HEK293 (cell line): ENCODE data around the gene AKR7A3.

Experiments used
- CTCF ChIA-PET: fragments of 350-600 bp; formaldehyde crosslinking; extraction: SDS; loops from one replicate; lab custom pipeline; 2021; ENCODE audit warnings: antibody characterized with exemption; lab: Yijun Ruan, JAX
- POLR2A ChIA-PET: fragments of 300-600 bp; formaldehyde crosslinking; extraction: SDS; loops from one replicate; lab custom pipeline; 2020; ENCODE audit warnings: antibody characterized with exemption, inconsistent platforms; lab: Yijun Ruan, JAX
- H3K27ac ChIP-seq: fragments of 200-500 bp; sonication (Bioruptor generic); 2 replicates; pipeline ENCODE4 v1.5.1; 2014; ENCODE audit warnings: low read depth, low read length, control low read depth, inconsistent platforms; ENCODE audit errors: extremely low read depth
- H3K36me3 ChIP-seq, 2 experiments: fragments of 200-500 bp in 1 of 2; sonication (Bioruptor generic) in 1 of 2; 1 replicate in 1 of 2; 2 replicates in 1 of 2; pipeline ENCODE4 v1.5.1; 2014 to 2017; ENCODE audit warnings: inconsistent platforms in 2 of 2, low read length in 2 of 2; ENCODE audit not compliant: control insufficient read depth in 2 of 2, insufficient read depth in 1 of 2
- H3K4me1 ChIP-seq: fragments of 200-500 bp; sonication (Bioruptor generic); 2 replicates; pipeline ENCODE4 v1.5.1; 2014; ENCODE audit warnings: mild to moderate bottlenecking, low read length, inconsistent platforms; ENCODE audit not compliant: control insufficient read depth, insufficient read depth
- H3K4me3 ChIP-seq: 2 replicates; pipeline ENCODE4 v1.5.1; 2011; ENCODE audit warnings: low read depth, mild to moderate bottlenecking, control low read depth, low read length, moderate library complexity
- H3K9me3 ChIP-seq: fragments of 200-500 bp; sonication (Bioruptor generic); 2 replicates; pipeline ENCODE4 v1.5.1; 2014; ENCODE audit warnings: low read depth, low read length, inconsistent platforms; ENCODE audit not compliant: control insufficient read depth, insufficient read depth
- GLIS1 ChIP-seq: fragments of 450-650 bp; formaldehyde crosslinking; IDR thresholded peaks from 2 replicates; pipeline ENCODE4 v1.5.1; 2016; ENCODE audit warnings: missing biosample characterization, missing genetic modification characterization
- MYNN ChIP-seq: fragments of 450-650 bp; formaldehyde crosslinking; IDR thresholded peaks from 2 replicates; pipeline ENCODE4 v1.5.1; 2016; ENCODE audit warnings: missing biosample characterization, missing genetic modification characterization, borderline replicate concordance
- RBAK ChIP-seq: fragments of 450-650 bp; formaldehyde crosslinking; IDR thresholded peaks from 2 replicates; pipeline ENCODE4 v1.5.1; 2016; ENCODE audit warnings: missing biosample characterization, missing genetic modification characterization
- TRIM28 ChIP-seq: IDR thresholded peaks from 2 replicates; pipeline ENCODE4 v1.6.1; 2011; ENCODE audit warnings: low read length, control low read depth, borderline replicate concordance
- WT1 ChIP-seq: fragments of 450-650 bp; formaldehyde crosslinking; IDR thresholded peaks from 2 replicates; pipeline ENCODE4 v1.5.1; 2016; ENCODE audit warnings: missing biosample characterization, missing genetic modification characterization
- ZBTB7A ChIP-seq: fragments of 450-650 bp; formaldehyde crosslinking; IDR thresholded peaks from 2 replicates; pipeline ENCODE4 v1.5.1; 2016; ENCODE audit warnings: low read depth, missing biosample characterization, missing genetic modification characterization
- ZBTB8A ChIP-seq: fragments of 450-650 bp; formaldehyde crosslinking; IDR thresholded peaks from 2 replicates; pipeline ENCODE4 v1.5.1; 2016; ENCODE audit warnings: missing biosample characterization, missing genetic modification characterization
- ZNF114 ChIP-seq: fragments of 450-650 bp; formaldehyde crosslinking; IDR thresholded peaks from 2 replicates; pipeline ENCODE4 v1.5.0; 2017; ENCODE audit warnings: missing biosample characterization, missing genetic modification characterization
- ZNF138 ChIP-seq: fragments of 450-650 bp; formaldehyde crosslinking; IDR thresholded peaks from 2 replicates; pipeline ENCODE4 v1.5.1; 2016; ENCODE audit warnings: missing biosample characterization, missing genetic modification characterization, borderline replicate concordance
- ZNF211 ChIP-seq: fragments of 450-650 bp; formaldehyde crosslinking; IDR thresholded peaks from 2 replicates; pipeline ENCODE4 v1.5.1; 2016; ENCODE audit warnings: low read depth, missing biosample characterization, missing genetic modification characterization
- ZNF24 ChIP-seq: fragments of 450-650 bp; formaldehyde crosslinking; IDR thresholded peaks from 2 replicates; pipeline ENCODE4 v1.5.1; 2016; ENCODE audit warnings: missing biosample characterization, missing genetic modification characterization
- ZNF48 ChIP-seq: fragments of 450-650 bp; formaldehyde crosslinking; IDR thresholded peaks from 2 replicates; pipeline ENCODE4 v1.5.1; 2016; ENCODE audit warnings: missing biosample characterization, missing genetic modification characterization
- ZNF529 ChIP-seq: fragments of 450-650 bp; formaldehyde crosslinking; IDR thresholded peaks from 2 replicates; pipeline ENCODE4 v1.5.1; 2017; ENCODE audit warnings: missing genetic modification characterization, missing biosample characterization; ENCODE audit not compliant: insufficient replicate concordance
- ZNF530 ChIP-seq: fragments of 450-650 bp; formaldehyde crosslinking; IDR thresholded peaks from 2 replicates; pipeline ENCODE4 v1.5.1; 2016; ENCODE audit warnings: low read depth, missing biosample characterization, missing genetic modification characterization
- ZNF558 ChIP-seq: fragments of 450-650 bp; formaldehyde crosslinking; IDR thresholded peaks from 2 replicates; pipeline ENCODE4 v1.5.1; 2016; ENCODE audit warnings: missing biosample characterization, missing genetic modification characterization
- ZNF600 ChIP-seq: fragments of 450-650 bp; formaldehyde crosslinking; IDR thresholded peaks from 2 replicates; pipeline ENCODE4 v1.5.1; 2016; ENCODE audit warnings: missing biosample characterization, missing genetic modification characterization
- ZNF654 ChIP-seq: fragments of 450-650 bp; formaldehyde crosslinking; IDR thresholded peaks from 2 replicates; pipeline ENCODE4 v1.5.1; 2016; ENCODE audit warnings: low read depth, missing biosample characterization, missing genetic modification characterization
- ZNF658 ChIP-seq: fragments of 450-650 bp; formaldehyde crosslinking; IDR thresholded peaks from 2 replicates; pipeline ENCODE4; 2016; ENCODE audit warnings: missing biosample characterization, missing genetic modification characterization
- ZNF677 ChIP-seq: fragments of 450-650 bp; IDR thresholded peaks from 2 replicates; pipeline ENCODE4 v1.5.0; 2018; ENCODE audit warnings: missing biosample characterization, mild to moderate bottlenecking, missing genetic modification characterization, moderate library complexity
- ZNF747 ChIP-seq: fragments of 450-650 bp; formaldehyde crosslinking; IDR thresholded peaks from 2 replicates; pipeline ENCODE4 v1.5.1; 2016; ENCODE audit warnings: missing biosample characterization, missing genetic modification characterization
- ZNF785 ChIP-seq: fragments of 450-650 bp; formaldehyde crosslinking; IDR thresholded peaks from 2 replicates; pipeline ENCODE4 v1.5.1; 2016; ENCODE audit warnings: missing biosample characterization, missing genetic modification characterization
- ZSCAN23 ChIP-seq: fragments of 450-650 bp; formaldehyde crosslinking; IDR thresholded peaks from 2 replicates; pipeline ENCODE4 v1.5.1; 2016; ENCODE audit warnings: missing biosample characterization, missing genetic modification characterization
- ZSCAN30 ChIP-seq: fragments of 450-650 bp; IDR thresholded peaks from 2 replicates; pipeline ENCODE4 v1.5.1; 2018; ENCODE audit warnings: missing biosample characterization, mild to moderate bottlenecking, missing genetic modification characterization, moderate library complexity
- TF ChIP-seq, protein P1 (sequence below): fragments of 450-650 bp; formaldehyde crosslinking; IDR thresholded peaks from 2 replicates; pipeline ENCODE4; 2016; ENCODE audit warnings: missing biosample characterization, missing genetic modification characterization
- TF ChIP-seq, protein P2 (sequence below): fragments of 450-650 bp; formaldehyde crosslinking; IDR thresholded peaks from 2 replicates; pipeline ENCODE4 v1.5.1; 2016; ENCODE audit warnings: missing biosample characterization, missing genetic modification characterization
- TF ChIP-seq, protein P3 (sequence below): fragments of 450-650 bp; formaldehyde crosslinking; IDR thresholded peaks from 2 replicates; pipeline ENCODE4 v1.5.1; 2017; ENCODE audit warnings: missing biosample characterization, missing genetic modification characterization
- TF ChIP-seq, protein P4 (sequence below): fragments of 450-650 bp; formaldehyde crosslinking; IDR thresholded peaks from 2 replicates; pipeline ENCODE4 v1.5.1; 2016; ENCODE audit warnings: missing biosample characterization, missing genetic modification characterization

The AKR7A3 gene

DNA sequence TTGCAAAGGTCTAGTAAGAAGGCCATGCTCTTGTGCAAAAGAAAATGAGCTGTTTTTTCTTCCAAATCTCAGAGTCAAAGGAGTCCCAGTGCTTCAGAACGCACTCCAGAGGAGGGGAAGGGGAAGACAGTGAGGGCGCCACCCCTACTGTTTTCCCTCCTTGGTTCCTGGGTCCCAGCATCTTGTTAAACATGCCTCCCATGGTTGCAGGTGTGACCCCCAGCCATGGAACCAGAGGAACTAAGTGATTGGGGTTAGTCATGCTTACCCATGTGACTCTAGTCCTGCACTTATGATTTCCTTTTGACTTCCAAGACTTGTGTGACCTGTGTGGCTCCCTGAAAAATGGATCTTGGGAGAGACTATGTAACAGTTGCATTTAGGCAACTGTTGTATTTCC lies 6.1 kb upstream of the AKR7A3 start:
- H3K4me1 ChIP-seq = no peaks in the 10 kb centered on the region
- H3K4me3 ChIP-seq = no peak overlapping the region
- POLR2A ChIA-PET = no interaction called here
- H3K36me3 ChIP-seq = peaks cover 6 to 19% of the 10 kb centered on the region in 2 experiments; a peak in 2 of 3 replicates
- no peaks in the 10 kb centered on the region for H3K9me3 ChIP-seq
- TF ChIP-seq ZNF654 (tag by site-specific recombination) = no peak
- TF ChIP-seq TRIM28 = peak; percentile 99; the same call in 1 of the 2 replicates
- TF ChIP-seq, protein P1, sequence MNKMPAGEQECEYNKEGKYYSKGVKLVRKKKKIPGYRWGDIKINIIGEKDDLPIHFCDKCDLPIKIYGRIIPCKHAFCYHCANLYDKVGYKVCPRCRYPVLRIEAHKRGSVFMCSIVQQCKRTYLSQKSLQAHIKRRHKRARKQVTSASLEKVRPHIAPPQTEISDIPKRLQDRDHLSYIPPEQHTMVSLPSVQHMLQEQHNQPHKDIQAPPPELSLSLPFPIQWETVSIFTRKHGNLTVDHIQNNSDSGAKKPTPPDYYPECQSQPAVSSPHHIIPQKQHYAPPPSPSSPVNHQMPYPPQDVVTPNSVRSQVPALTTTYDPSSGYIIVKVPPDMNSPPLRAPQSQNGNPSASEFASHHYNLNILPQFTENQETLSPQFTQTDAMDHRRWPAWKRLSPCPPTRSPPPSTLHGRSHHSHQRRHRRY (tag by site-specific recombination) = no peak
- TF ChIP-seq, all 188 proteins: peak for 1
- CTCF ChIA-PET = interaction anchor here (0.7 kb wide), 1 partner anchor 201 kb away, joined by 3 read pairs; no protein-coding TSS in a partner anchor
- no peak overlapping the region for H3K27ac ChIP-seq

DNA sequence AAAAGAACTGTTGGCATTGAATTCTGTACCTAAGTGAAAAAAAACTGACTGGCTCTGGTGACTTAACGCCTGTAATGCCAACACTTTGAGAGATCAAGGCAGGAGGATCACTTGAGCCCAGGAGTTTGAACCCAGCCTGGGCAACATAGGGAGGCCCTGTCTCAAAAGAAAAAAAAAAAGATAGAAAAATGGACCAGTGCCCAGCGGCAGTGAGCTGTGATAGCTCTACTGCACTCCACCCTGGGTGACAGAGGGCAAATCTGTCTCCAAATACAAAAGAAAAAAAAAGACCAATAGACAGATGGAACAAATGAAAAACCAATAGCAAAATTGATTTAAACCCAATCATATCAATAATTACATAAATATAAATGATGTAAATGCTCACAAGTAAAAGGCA lies 674 bp upstream of the AKR7A3 start:
- Histone ChIP-seq H3K4me1 (no peaks in the 10 kb centered on the region), H3K36me3 (peaks cover 6 to 24% of the 10 kb centered on the region in 2 experiments; a peak in 2 of 3 replicates), H3K4me3 (no peak overlapping the region), H3K27ac (no peak overlapping the region), H3K9me3 (no peaks in the 10 kb centered on the region)
- ChIA-PET CTCF (interaction anchor here (0.7 kb wide), 1 partner anchor 271 kb away, joined by 3 read pairs; no protein-coding TSS in a partner anchor), POLR2A (no interaction called here)
- TF ChIP-seq MYNN (tag by site-specific recombination) (no peak), GLIS1 (no peak), ZNF677 (tag by site-specific recombination) (no peak), ZNF530 (tag by site-specific recombination) (no peak), ZSCAN23 (tag by site-specific recombination) (no peak), ZNF48 (tag by site-specific recombination) (no peak), ZNF138 (no peak), ZNF24 (tag by site-specific recombination) (no peak), ZNF747 (tag by site-specific recombination) (no peak), ZNF529 (no peak), ZNF654 (tag by site-specific recombination) (no peak)
- TF ChIP-seq, protein P2, sequence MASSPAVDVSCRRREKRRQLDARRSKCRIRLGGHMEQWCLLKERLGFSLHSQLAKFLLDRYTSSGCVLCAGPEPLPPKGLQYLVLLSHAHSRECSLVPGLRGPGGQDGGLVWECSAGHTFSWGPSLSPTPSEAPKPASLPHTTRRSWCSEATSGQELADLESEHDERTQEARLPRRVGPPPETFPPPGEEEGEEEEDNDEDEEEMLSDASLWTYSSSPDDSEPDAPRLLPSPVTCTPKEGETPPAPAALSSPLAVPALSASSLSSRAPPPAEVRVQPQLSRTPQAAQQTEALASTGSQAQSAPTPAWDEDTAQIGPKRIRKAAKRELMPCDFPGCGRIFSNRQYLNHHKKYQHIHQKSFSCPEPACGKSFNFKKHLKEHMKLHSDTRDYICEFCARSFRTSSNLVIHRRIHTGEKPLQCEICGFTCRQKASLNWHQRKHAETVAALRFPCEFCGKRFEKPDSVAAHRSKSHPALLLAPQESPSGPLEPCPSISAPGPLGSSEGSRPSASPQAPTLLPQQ (tag by site-specific recombination) = no peak
- TF ChIP-seq, protein P3, sequence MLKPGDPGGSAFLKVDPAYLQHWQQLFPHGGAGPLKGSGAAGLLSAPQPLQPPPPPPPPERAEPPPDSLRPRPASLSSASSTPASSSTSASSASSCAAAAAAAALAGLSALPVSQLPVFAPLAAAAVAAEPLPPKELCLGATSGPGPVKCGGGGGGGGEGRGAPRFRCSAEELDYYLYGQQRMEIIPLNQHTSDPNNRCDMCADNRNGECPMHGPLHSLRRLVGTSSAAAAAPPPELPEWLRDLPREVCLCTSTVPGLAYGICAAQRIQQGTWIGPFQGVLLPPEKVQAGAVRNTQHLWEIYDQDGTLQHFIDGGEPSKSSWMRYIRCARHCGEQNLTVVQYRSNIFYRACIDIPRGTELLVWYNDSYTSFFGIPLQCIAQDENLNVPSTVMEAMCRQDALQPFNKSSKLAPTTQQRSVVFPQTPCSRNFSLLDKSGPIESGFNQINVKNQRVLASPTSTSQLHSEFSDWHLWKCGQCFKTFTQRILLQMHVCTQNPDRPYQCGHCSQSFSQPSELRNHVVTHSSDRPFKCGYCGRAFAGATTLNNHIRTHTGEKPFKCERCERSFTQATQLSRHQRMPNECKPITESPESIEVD (tag by site-specific recombination) = no peak

DNA sequence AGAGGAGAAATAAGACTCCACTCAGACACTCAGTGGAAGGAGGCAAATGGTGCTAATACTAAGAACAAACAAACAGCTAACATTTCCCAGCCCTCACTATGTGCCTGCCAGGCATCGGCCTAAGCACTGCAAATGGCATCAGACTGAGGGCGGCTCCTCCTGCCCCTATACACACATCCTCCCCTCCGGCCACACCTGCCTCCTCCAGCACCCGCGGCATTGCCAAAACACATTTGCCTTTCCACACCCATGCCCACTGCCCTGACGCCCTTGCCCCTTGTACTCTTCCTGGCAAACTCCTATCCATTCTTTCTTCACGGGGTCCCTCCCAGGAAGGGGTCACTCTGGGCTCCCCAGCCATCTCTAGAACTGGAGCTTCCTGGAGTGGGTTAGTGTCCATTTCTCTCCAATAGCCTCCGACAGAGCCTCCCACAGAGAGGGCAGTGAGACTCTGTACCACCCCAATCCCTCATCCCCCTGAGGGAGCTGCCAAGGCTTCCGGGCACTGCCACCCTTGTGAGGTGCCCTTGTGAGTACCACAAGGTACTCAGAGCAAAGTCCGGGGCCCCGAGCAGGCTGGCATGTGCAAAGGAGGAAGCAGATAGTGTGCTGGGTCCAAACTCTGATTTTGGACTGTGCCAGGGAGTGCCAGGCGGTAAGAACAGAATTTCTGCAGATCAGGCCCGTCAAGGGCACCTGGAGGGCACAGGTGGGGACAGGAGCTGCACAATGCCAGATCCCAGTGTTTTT lies 959 bp downstream of the AKR7A3 start:
- ChIA-PET CTCF (no interaction called here), POLR2A (no interaction called here)
- Histone ChIP-seq H3K36me3 (peaks cover 6 to 34% of the 10 kb centered on the region in 2 experiments; a peak in 2 of 3 replicates), H3K27ac (no peak overlapping the region), H3K4me3 (no peak overlapping the region), H3K4me1 (no peaks in the 10 kb centered on the region), H3K9me3 (no peaks in the 10 kb centered on the region)
- no peak for TF ChIP-seq ZNF211 (tag by site-specific recombination)
- TF ChIP-seq ZBTB8A (tag by site-specific recombination) = no peak
- no peak for TF ChIP-seq ZSCAN30 (tag by site-specific recombination)
- TF ChIP-seq, protein P4, sequence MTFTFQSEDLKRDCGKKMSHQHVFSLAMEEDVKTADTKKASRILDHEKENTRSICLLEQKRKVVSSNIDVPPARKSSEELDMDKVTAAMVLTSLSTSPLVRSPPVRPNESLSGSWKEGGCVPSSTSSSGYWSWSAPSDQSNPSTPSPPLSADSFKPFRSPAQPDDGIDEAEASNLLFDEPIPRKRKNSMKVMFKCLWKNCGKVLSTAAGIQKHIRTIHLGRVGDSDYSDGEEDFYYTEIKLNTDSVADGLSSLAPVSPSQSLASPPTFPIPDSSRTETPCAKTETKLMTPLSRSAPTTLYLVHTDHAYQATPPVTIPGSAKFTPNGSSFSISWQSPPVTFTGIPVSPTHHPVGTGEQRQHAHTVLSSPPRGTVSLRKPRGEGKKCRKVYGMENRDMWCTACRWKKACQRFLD (tag by site-specific recombination) = no peak
- TF ChIP-seq RBAK (tag by site-specific recombination) = no peak
- no peak for TF ChIP-seq ZNF558
- no peak for TF ChIP-seq ZNF677 (tag by site-specific recombination)
- TF ChIP-seq ZNF658 = no peak
- TF ChIP-seq ZNF785 (tag by site-specific recombination) = no peak
- no peak for TF ChIP-seq WT1 (tag by site-specific recombination)
- TF ChIP-seq ZNF114 (tag by site-specific recombination) = no peak
- TF ChIP-seq ZBTB7A (tag by site-specific recombination) = no peak
- TF ChIP-seq ZNF600 = no peak
